GM19324 (cell line): ENCODE measurements around the gene PSD.

Source experiments
- ATAC-seq: cut with Tn5 transposase; IDR thresholded peaks from one replicate; pipeline ENCODE4 v1.9.1; 2021; ENCODE audit warnings: mild to moderate bottlenecking, moderate library complexity; ENCODE audit not compliant: unreplicated experiment, low FRiP score

The PSD gene

GRCh38 chr10:102421757-102422512 lies 3.4 kb upstream of the PSD start:
- ATAC-seq: no peak

DNA sequence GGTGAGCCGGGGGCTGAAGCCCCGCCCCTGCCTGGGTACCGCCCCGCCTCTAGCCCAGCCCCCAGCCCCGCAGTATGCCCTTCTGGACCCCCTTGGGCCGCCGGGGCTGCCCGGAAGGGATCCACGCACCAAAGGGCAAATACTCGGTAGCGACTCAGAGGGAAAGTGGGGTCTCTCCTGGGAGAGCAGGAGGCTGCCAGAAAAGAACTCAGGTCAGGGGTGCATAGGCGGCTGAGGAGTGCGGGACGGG lies 2.8 kb upstream of the PSD start:
- no peak for ATAC-seq

GRCh38 chr10:102420714-102421506 lies 2.3 kb upstream of the PSD start, which contains the start of gene FBXL15:
Gene FBXL15 (plus strand): TSS chr10:102420836. CDS start chr10:102421130, 294 bp downstream.
- peak; percentile 87 for ATAC-seq

DNA sequence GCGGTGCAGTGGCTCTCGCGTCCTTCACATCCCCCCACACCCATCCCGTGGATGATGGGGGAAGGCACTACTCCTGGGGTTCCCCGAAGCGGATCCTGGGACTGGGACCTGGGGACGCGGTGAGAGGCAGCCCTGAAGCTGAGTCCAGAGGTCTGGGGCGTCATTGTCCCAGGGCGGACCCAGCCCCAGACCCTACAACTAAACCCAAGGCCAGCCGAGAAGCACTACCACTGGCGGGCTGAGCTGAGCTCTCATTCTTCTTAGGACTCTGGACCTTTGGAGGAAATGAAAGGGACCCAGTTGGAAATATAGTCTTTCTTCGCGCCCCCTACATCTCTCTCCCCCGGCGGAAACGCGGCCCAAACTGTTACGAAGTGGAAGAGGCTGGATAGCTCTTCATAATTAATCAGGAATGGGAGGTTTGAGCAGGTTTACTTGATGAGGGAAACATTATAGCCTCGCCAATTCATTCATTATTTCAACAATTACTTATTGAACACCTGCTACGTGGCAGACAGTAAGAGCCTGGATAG lies 1.7 kb upstream of the PSD start:
- ATAC-seq: no peak

DNA sequence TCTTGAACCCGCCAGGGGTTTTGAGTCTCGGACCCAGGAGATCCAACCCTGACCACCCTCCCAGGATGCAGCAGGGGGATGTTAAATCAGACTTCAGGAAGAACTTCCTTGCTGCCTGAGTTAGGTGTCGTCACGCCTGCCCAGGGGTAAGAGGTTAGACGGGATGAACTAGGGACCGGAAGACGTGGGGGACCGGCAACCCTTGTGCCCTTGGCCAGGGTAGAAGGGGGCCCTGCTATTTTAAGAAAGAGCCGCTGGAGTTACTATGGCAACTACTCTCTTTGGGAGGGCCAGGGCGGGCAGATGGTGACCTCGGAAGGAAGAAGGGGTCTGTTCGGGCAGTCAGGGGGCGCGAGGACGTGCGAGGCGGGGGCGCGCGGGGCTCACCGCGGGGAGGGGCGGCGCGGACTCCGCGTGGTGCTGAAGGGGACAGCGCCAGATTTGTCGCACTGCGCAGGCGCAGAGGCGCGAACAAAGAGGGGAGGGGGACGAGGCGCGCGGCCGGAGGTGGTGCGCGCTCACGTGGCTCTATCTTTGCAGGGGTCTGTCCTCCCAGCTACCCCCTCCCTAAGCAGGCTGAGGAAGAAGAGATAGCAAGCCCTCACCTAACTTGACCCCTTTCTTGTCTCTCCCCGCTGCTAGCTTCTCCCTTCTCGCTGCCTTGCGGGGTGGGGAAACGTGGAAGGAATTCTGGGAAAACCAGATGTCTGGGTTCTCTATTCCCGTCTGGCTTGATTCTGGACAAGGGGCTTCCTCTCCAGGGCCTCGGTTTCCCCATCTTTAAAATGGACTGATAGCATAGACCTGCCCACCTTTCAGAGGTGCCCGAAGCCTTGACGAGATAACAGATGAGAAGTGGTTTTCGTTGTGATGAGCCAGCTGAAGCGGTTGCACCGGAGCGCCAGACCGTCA lies 940 bp upstream of the PSD start:
- ATAC-seq: no peak

GRCh38 chr10:102416695-102417094 lies 1.9 kb downstream of the PSD start:
- no peak for ATAC-seq

- ATAC-seq: no peak
Observed at GRCh38 chr10:102416283-102416682, 2.3 kb downstream of the PSD start.

- no peak for ATAC-seq
Observed at GRCh38 chr10:102414749-102415148, 3.8 kb downstream of the PSD start.

DNA sequence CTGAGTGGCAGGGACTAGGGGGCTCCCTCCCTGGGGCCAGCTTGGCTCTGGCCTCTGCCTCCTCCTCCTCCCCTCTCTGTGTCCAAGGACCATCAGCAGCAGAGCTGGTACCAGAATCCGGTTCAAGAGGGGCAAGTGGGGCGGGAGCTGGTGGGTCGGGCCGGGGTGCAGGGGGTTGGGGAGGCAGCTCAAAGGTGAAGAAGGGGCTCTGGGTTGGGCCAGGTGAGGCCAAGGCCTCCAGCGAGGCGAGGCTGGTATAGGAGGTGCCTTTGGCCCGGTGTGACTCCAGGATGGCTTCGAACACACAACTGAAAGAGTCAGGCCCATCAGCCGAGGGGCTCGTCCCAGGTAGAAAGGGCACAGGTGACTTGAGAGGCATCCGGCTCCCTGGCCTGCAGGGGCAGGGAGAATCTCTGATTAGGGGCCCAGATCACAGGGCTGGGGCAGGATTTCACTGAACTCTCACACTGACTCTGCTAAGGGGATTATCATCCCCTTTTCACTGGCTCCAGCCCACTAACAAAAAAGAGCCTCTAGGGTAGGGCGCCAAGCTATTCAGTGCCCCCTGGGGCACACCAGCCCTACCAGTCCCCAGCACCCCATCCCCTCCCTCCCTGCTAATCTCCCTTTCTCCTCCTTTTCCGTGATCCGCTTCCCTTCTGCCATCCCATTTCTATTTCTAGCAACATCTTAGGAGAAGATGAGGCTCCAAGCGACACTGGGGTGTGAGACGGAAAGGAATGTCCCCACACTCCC lies 4.6 kb downstream of the PSD start:
- ATAC-seq: no peak

DNA sequence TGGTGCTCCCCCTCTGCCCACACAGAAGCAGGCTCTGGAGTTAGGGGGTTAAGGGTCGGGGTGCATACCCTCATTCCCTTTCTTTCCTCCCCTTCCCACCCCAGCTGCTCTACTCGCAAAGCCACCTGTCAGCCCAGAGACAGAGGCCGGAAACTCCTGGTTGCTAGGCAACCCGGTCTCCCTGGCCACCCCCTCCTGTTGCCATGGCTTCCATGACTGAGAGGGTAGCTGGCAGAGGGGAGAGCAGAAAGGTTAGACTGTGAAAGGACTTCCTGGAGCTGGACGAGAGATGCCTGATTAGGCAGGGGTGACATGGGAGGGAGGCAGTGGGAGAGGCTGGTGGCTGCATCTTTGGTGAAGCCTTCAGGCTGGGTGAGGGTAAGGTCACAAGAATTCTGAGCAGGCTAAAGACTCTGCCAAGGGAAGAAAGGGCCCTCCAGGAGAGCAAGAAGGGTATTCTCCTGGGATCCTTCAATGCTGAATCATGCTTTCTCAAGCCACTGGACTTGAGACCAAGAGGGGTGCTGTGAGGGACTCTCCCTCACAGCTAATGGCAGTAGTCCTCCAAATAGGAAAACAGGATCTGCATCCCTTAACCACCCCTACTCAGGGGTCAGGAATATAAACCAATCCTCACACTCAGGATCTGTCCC lies 5.4 kb downstream of the PSD start:
- ATAC-seq: no peak

DNA sequence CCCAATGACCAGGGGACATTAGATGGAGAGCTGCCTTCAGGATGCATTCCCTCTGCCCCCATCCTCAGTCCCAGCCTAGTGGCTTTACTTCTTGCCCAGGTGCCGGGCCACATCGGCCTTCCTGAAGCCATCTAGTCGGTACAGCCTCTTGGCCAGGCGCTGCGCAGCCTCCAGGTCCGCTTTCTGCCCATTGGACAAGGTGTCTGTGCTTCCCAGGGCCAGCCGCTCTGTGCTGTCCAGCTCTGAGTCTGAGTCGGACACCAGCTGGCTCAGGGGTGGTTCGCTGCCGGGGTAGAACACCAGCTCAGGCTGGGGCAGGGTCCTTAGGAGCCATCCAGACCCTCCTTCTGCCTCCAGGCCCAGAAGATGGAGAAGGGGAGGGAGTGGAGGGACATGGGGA lies 6.3 kb downstream of the PSD start:
- no peak for ATAC-seq

DNA sequence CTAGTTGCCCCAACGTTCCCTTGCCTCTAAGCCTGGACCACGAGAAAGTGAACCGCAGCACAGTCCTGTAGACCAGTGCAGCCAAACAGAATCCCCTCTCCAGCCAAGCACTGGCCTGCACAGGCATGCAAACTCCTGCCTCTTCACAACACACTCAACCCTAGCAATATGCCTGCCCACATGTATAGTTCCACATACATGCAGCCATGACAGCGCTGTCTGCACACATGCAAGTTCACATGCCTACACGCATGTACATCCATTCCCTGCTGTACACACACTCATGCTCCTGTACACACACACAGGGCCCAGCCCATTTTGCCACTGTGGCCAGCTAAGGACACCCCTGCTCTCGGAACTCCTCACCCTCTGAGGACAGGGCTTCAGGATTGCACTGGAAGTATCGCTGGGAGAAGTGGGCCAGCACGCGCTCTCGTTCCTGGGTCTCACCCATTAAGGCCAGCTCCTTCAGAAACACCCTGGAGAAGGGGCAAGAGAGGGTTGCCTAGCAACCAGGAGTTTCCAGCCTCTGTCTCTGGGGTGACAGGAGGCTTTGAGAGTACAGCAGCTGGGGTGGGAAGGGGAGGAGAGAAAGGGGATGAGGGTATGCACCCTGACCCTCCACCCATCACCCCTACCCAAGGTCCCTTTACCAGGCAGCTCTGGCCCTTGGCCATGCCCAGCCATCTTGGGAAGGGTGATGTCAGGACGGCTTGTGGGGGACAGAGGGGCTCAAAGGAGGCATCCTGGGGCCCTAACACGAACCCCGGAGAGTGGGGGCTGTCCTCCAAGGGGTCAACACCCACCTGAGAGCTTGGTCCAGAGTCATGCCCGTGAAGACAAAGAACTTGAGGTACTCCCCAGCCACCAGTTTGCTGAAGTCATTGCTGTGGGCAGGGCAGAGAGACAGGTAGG lies 7.0 kb downstream of the PSD start:
- ATAC-seq: no peak

- no peak for ATAC-seq
Observed at GRCh38 chr10:102410429-102411073, 8.0 kb downstream of the PSD start.

DNA sequence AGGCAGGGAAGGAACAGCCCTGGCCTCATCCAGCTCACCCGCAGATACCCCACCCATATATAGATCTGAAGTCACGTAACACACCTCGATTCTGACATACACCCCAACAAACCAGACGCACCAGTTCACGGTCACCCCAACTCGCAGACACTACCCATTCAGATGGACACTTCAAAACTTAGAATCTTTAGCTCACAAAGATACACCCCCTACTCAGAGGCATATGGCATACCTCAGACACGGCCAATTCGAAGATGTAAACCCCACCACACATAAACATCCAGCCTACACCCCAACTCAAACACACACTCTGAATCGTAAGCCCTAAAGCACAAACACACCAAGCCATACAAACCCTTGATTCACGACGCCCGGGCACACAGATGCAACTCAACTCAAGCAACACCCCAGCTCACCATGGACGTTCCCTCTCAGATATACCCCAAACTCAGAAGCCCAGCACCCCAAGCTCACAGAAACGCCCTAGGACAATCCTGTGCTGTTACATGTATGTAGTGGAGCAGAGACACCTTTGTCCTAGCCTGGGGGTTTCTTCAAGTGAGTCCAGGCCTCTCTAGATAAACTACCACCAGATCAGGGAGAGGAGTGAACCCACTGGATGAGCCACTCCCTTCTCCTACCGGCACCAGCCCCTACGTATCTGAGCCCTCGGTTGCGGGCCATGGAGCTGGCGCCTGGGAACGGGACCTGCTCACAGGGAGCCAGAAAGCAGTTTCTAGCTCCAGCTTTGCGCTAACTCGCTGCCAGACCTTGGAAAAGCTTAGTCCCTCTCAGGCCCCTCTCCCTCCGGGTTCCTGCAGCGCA lies 8.8 kb downstream of the PSD start:
- ATAC-seq: no peak

GRCh38 chr10:102408728-102409603 lies 9.6 kb downstream of the PSD start:
- ATAC-seq: no peak

GRCh38 chr10:102408131-102408727 lies 10.4 kb downstream of the PSD start:
- no peak for ATAC-seq
